GM23248 (cell line): Measurements from ENCODE around the gene TNMD.

Experiments used
- EZH2 ChIP-seq: fragments of 200-600 bp; sonication (generic); IDR thresholded peaks from 2 replicates; pipeline ENCODE4 v1.6.1; 2018; ENCODE audit warnings: antibody characterized with exemption, mild to moderate bottlenecking; ENCODE audit not compliant: insufficient read depth, poor library complexity, severe bottlenecking
- EZH2phosphoT487 ChIP-seq: fragments of 200-600 bp; sonication (generic); IDR thresholded peaks from 2 replicates; pipeline ENCODE4 v1.6.1; 2018; ENCODE audit warnings: antibody characterized with exemption, moderate library complexity, mild to moderate bottlenecking, low read depth; ENCODE audit not compliant: insufficient read depth

GRCh38 chrX:100600758-100601157 is 16.0 kb downstream of the TNMD start:
- no peak for TF ChIP-seq EZH2
- no peak for TF ChIP-seq EZH2phosphoT487
